H1 (cell line): ENCODE measurements around the gene RASL11B. TPM values are rescaled to one million over a fixed set of nuclear protein-coding genes. Genes with fewer than 3 reads are reported as not detected.

ENCODE experiments used
- RXRA ChIP-seq: IDR thresholded peaks from 2 replicates; pipeline ENCODE4 v1.6.1; 2011; ENCODE audit warnings: low read depth, mild to moderate bottlenecking, low read length, moderate library complexity; ENCODE audit not compliant: insufficient read depth
- SIRT6 ChIP-seq: IDR thresholded peaks from one replicate; pipeline ENCODE4 v1.7.1; 2012; ENCODE audit warnings: low read length, inconsistent platforms
- TAF1 ChIP-seq: IDR thresholded peaks from 2 replicates; pipeline ENCODE4 v1.6.1; 2011; ENCODE audit warnings: mild to moderate bottlenecking, low read depth, low read length
- polyA plus RNA-seq, 7 experiments: library from polyadenylated mRNA; depleted of rRNA in 3 of 7; stranded (reverse) in 5 of 7; unstranded in 2 of 7; fragments of >200 nt in 5 of 7; fragments of 200-250 nt in 2 of 7; gene quantifications; 1 replicate in 5 of 7; 2 replicates in 1 of 7; 4 replicates in 1 of 7; pipeline versions ENCODE4 v1.2.1 to v1.2.3, GENCODE V29; 2011 to 2013; ENCODE audit warnings: missing spikeins in 2 of 7, mixed read lengths in 2 of 7
- total RNA-seq: library from RNA; stranded (reverse); fragmentation: NEBNext Ultra II Directional; extraction: Animal tissue kit (Norgen Biotek cat#: 25700); gene quantifications from 2 replicates; pipeline ENCODE4 v1.2.1, GENCODE V29; 2021

The RASL11B gene
- total and polyA plus RNA-seq, 2 of the 8 experiments (the other 6 are each of a cell fraction or from before 2014, with no cell fraction given), result 49.8 to 75.5 TPM

DNA sequence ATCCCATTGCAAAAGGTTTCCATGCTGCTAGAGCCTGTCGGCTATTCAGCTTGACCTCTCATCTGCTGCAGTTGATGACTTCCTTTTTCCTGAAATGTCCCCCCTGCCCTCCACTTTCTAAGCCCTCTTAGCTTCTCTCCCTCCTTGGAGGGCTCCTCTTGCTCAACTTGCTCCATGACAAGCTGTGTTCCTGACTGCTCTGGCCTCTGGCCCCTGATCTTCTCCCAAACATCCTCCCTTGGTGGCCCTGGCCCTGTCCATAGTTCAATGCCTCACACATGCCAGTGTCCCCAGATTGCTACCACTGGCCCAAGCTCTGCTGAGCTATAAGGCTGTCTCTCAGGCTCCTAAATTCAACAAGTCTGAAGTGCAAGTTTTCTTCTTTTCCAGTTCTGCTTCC is 29.6 kb downstream of the RASL11B start (continued):
- TF ChIP-seq TAF1 (no peak), RXRA (no peak), SIRT6 (no peak)
